PC-3 (cell line): ENCODE data around the gene CBLN1. TPM values are rescaled to one million over a fixed set of nuclear protein-coding genes. Genes with fewer than 3 reads are reported as not detected.
"Not testable (repeated sequence)": the region's sequence is repeated elsewhere in the genome, so short reads cannot be mapped to it uniquely, and the experiment has no call there.

Experiments used
- ATAC-seq: fragments of 200-7000 bp; cut with Tn5 transposase; 2 replicates; pipeline ENCODE4 v1.9.1; 2020; ENCODE audit warnings: mild to moderate bottlenecking, moderate library complexity
- BruUV-seq: library from RNA; stranded (reverse); fragments of 400-500 nt; replicated peaks from 2 replicates; lab custom pipeline; 2021; lab: Mats Ljungman, UMichigan
- CTCF ChIA-PET: fragments of 300-600 bp; sonication (Branson Sonifier 250); formaldehyde crosslinking; loops from one replicate; lab custom pipeline; 2022; ENCODE audit warnings: antibody characterized with exemption; lab: Charles Lee
- POLR2A ChIA-PET: fragments of 300-600 bp; sonication (Branson Sonifier 250); formaldehyde crosslinking; loops from one replicate; lab custom pipeline; 2022; ENCODE audit warnings: antibody characterized with exemption; ENCODE audit not compliant: unreplicated experiment; lab: Charles Lee
- DNase-seq: peaks from one replicate; pipeline ENCODE4 v3.0.0-alpha.2; 2015
- H2AFZ ChIP-seq: fragments of 300-600 bp; sonication (generic); 2 replicates; pipeline ENCODE4 v1.6.0; 2016; ENCODE audit warnings: antibody characterized with exemption, low read length
- H3F3A ChIP-seq: fragments of 300-600 bp; sonication (generic); one replicate; pipeline ENCODE4 v1.6.0; 2017; ENCODE audit warnings: antibody characterized with exemption, low read length, control low read depth, mild to moderate bottlenecking; ENCODE audit not compliant: unreplicated experiment
- H3K27ac ChIP-seq: fragments of 300-600 bp; sonication (generic); 2 replicates; pipeline ENCODE4 v1.5.1; 2016; ENCODE audit warnings: mild to moderate bottlenecking, low read length
- H3K27me3 ChIP-seq: fragments of 300-600 bp; sonication (generic); 2 replicates; pipeline ENCODE4 v1.6.1; 2016; ENCODE audit warnings: low read length, mixed read lengths
- H3K36me3 ChIP-seq: fragments of 300-600 bp; sonication (generic); 2 replicates; pipeline ENCODE4 v1.6.1; 2016; ENCODE audit warnings: low read depth, mixed run types, low read length, mixed read lengths
- H3K4me1 ChIP-seq: fragments of 300-600 bp; sonication (generic); 2 replicates; pipeline ENCODE4 v1.5.1; 2016; ENCODE audit warnings: low read length; ENCODE audit not compliant: insufficient read depth
- H3K4me2 ChIP-seq: fragments of 300-600 bp; sonication (generic); 2 replicates; pipeline ENCODE4 v1.6.0; 2016; ENCODE audit warnings: low read length
- H3K4me3 ChIP-seq: fragments of 300-600 bp; sonication (generic); 2 replicates; pipeline ENCODE4 v1.5.1; 2016; ENCODE audit warnings: mild to moderate bottlenecking, low read length, mixed read lengths
- H3K79me2 ChIP-seq: fragments of 300-600 bp; sonication (generic); 2 replicates; pipeline ENCODE4 v1.6.1; 2017; ENCODE audit warnings: low read length, mixed read lengths
- H3K9ac ChIP-seq: fragments of 300-600 bp; sonication (generic); 2 replicates; pipeline ENCODE4 v1.6.0; 2016; ENCODE audit warnings: mild to moderate bottlenecking, low read length
- H3K9me2 ChIP-seq: fragments of 300-600 bp; sonication (generic); replicated peaks from 2 replicates; pipeline ENCODE4 v1.6.1; 2016; ENCODE audit warnings: mixed run types, low read length, mixed read lengths
- H3K9me3 ChIP-seq: fragments of 300-600 bp; sonication (generic); 2 replicates; pipeline ENCODE4 v1.6.1; 2016; ENCODE audit warnings: low read length, mixed read lengths
- H4K20me1 ChIP-seq: fragments of 300-600 bp; sonication (generic); 2 replicates; pipeline ENCODE4 v1.6.1; 2016; ENCODE audit warnings: low read length, mixed read lengths
- EZH2 ChIP-seq: fragments of 300-600 bp; sonication (generic); IDR thresholded peaks from one replicate; pipeline ENCODE4 v1.6.1; 2017; ENCODE audit warnings: antibody characterized with exemption, mild to moderate bottlenecking, low read length; ENCODE audit not compliant: unreplicated experiment
- EZH2phosphoT487 ChIP-seq: fragments of 300-600 bp; sonication (generic); IDR thresholded peaks from 2 replicates; pipeline ENCODE4 v1.6.1; 2018; ENCODE audit warnings: mild to moderate bottlenecking, antibody characterized with exemption, low read length, borderline replicate concordance
- intact Hi-C: fragments of 100-400 bp; cut with micrococcal nuclease; formaldehyde crosslinking; loops from 2 replicates; pipeline ENCODE4 v1.9.0; 2023
- total RNA-seq: library from RNA; depleted of rRNA; stranded (reverse); fragments of >200 nt; gene quantifications from 2 replicates; pipeline ENCODE4 v1.2.3, GENCODE V29; 2014
- TF ChIP-seq, protein P1 (sequence below): fragments of 300-600 bp; sonication (generic); conservative IDR thresholded peaks from 2 replicates; pipeline ENCODE4 v1.5.1; 2017; ENCODE audit warnings: antibody characterized with exemption, low read depth, mild to moderate bottlenecking, low read length

Gene CBLN1
- total RNA-seq, 1 experiment from 2014 or later: 0.04 TPM

DNA sequence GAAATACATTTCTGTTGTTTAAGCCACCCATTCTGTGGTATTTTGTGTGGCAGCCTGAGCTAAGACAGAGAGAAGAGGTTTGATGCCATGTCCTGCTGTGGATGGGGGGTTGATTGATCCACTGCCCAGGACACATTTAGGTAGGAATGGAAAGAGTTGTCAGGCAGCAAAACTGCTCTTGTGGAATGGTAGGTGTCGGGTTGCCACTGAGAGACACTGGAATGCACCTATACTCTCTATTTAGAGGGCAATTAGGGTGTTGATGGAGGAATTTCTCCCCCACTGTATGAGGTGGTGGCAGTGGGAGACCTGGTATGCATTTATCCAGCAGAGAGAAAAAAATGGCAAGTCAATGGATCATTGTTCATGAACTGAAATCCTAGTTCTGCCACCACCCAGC lies 30.9 kb downstream of the CBLN1 start:
- no TSS peak for BruUV-seq
- Histone ChIP-seq H3K79me2 (no peaks in the 10 kb centered on the region), H3K27ac (no peak overlapping the region), H3K4me2 (no peak overlapping the region), H3K9me3 (no peaks in the 10 kb centered on the region), H3K36me3 (no peaks in the 10 kb centered on the region), H3K4me1 (no peaks in the 10 kb centered on the region), H4K20me1 (no peaks in the 10 kb centered on the region), H3K4me3 (no peak overlapping the region), H3K9ac (no peak overlapping the region), H3K27me3 (0 out of 2 replicates have a peak, but pooled peaks cover 3% of the 10 kb centered on the region), H3F3A (no peaks in the 10 kb centered on the region), H3K9me2 (no peaks in the 10 kb centered on the region), H2AFZ (no peak overlapping the region)
- intact Hi-C loops: no loop called here
- ATAC-seq (no peak), DNase-seq (no peak)
- no peak for TF ChIP-seq EZH2
- TF ChIP-seq, protein P1, sequence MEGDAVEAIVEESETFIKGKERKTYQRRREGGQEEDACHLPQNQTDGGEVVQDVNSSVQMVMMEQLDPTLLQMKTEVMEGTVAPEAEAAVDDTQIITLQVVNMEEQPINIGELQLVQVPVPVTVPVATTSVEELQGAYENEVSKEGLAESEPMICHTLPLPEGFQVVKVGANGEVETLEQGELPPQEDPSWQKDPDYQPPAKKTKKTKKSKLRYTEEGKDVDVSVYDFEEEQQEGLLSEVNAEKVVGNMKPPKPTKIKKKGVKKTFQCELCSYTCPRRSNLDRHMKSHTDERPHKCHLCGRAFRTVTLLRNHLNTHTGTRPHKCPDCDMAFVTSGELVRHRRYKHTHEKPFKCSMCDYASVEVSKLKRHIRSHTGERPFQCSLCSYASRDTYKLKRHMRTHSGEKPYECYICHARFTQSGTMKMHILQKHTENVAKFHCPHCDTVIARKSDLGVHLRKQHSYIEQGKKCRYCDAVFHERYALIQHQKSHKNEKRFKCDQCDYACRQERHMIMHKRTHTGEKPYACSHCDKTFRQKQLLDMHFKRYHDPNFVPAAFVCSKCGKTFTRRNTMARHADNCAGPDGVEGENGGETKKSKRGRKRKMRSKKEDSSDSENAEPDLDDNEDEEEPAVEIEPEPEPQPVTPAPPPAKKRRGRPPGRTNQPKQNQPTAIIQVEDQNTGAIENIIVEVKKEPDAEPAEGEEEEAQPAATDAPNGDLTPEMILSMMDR: no peak
- ChIA-PET CTCF (no interaction called here), POLR2A (no interaction called here)

DNA sequence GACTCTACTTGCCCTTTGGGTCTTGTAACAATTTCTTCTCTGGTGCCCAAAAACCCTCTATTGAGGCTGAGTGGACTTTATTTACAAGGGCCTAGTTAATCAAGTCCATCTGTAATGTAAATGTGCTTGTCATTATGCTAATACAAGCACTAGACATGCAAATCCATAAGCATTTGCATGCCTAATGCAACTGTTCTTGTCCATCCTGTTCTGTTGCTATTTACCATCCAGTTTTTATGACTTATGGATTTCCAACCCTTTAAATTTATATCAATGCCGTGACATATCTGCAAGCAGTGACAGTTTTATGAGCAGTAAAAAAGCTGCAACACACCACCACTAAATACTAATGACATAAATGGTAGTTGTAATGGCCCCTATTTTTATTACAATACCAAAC lies 33.4 kb downstream of the CBLN1 start:
- H3F3A ChIP-seq: no peaks in the 10 kb centered on the region
- H3K36me3 ChIP-seq: no peaks in the 10 kb centered on the region
- H3K9me3 ChIP-seq: no peaks in the 10 kb centered on the region
- TF ChIP-seq, protein P1: no peak
- TF ChIP-seq EZH2 (no peak), EZH2phosphoT487 (no peak)
- H3K4me3 ChIP-seq: no peak overlapping the region
- POLR2A ChIA-PET: no interaction called here
- CTCF ChIA-PET: no interaction called here
- DNase-seq: no peak
- intact Hi-C loops: no loop called here
- H3K27me3 ChIP-seq: 0 out of 2 replicates have a peak, but pooled peaks cover 3% of the 10 kb centered on the region
- BruUV-seq: no TSS peak
- H3K4me2 ChIP-seq: no peak overlapping the region
- H3K27ac ChIP-seq: no peak overlapping the region
- no peaks in the 10 kb centered on the region for H4K20me1 ChIP-seq
- ATAC-seq: no peak
- H3K79me2 ChIP-seq: no peaks in the 10 kb centered on the region
- H3K4me1 ChIP-seq: no peaks in the 10 kb centered on the region
- H3K9me2 ChIP-seq: no peaks in the 10 kb centered on the region
- no peak overlapping the region for H2AFZ ChIP-seq
- H3K9ac ChIP-seq: no peak overlapping the region

DNA sequence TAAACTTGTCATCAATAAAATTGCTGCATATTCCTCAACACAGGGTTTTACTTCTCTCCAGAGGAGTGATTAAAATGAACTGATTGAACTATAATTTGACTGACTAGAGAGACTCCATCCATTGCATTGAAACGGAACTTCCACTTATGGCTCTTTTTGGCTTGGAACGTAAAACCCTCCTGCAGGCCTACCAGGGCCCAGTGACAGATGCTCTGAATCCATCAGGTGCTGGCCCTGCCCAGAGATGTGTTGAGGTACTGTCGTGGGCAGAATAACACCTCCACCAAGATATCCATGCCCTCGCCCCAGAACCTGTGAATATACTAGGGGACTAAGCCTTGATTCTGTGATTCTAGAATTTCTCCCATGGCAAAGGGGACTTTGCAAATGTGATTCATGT lies 45.4 kb downstream of the CBLN1 start:
- no peaks in the 10 kb centered on the region for H3K9me3 ChIP-seq
- no peaks in the 10 kb centered on the region for H4K20me1 ChIP-seq
- no TSS peak for BruUV-seq
- no peaks in the 10 kb centered on the region for H3K79me2 ChIP-seq
- H3K4me2 ChIP-seq: no peak overlapping the region
- TF ChIP-seq EZH2: no peak
- no peak for TF ChIP-seq EZH2phosphoT487
- TF ChIP-seq, protein P1: no peak
- H3K9ac ChIP-seq: no peak overlapping the region
- ChIA-PET POLR2A (no interaction called here), CTCF (no interaction called here)
- no peaks in the 10 kb centered on the region for H3K27me3 ChIP-seq
- DNase-seq (no peak), ATAC-seq (no peak)
- no peak overlapping the region for H3K27ac ChIP-seq
- H2AFZ ChIP-seq: no peak overlapping the region
- no peak overlapping the region for H3K4me3 ChIP-seq
- H3K4me1 ChIP-seq: no peaks in the 10 kb centered on the region
- no peaks in the 10 kb centered on the region for H3K9me2 ChIP-seq
- H3K36me3 ChIP-seq: no peaks in the 10 kb centered on the region
- intact Hi-C loops: no loop called here
- no peaks in the 10 kb centered on the region for H3F3A ChIP-seq

DNA sequence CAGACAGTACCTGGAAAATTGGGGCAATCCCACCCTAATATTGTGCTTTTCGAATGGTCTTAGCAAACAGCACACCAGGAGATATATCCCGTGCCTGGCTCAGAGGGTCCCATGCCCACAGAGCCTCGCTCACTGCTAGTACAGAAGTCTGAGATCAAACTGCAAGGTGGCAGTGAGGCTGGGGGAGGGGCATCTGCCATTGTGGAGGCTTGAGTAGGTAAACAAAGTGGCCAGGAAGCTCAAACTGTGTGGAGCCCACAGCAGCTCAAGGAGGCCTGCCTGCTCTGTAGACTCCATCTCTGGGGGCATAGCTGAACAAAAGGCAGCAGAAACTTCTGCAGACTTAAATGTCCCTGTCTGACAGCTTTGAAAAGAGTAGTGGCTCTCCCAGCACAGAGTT lies 53.3 kb downstream of the CBLN1 start:
- H3K27me3 ChIP-seq, ATAC-seq, H3K4me1 ChIP-seq, H4K20me1 ChIP-seq, H3K36me3 ChIP-seq, H3K27ac ChIP-seq, H3K9me3 ChIP-seq, H3K9me2 ChIP-seq, CTCF ChIA-PET, POLR2A ChIA-PET, BruUV-seq, H3K4me3 ChIP-seq, H3K4me2 ChIP-seq, H3F3A ChIP-seq, intact Hi-C loops, H3K9ac ChIP-seq, DNase-seq, H3K79me2 ChIP-seq, H2AFZ ChIP-seq: not testable (repeated sequence)
